DLD1 (cell line): Measurements from ENCODE around the gene CAMKMT.

ENCODE experiments used
- in situ Hi-C: cut with HindIII; loops from 2 replicates; pipeline ENCODE4 v1.10.0; 2017; ENCODE audit warnings: low sequenced_read_pairs

CAMKMT gene

GRCh38 chr2:44680983-44681531 is 319.3 kb downstream of the CAMKMT start:
- in situ Hi-C loops: no loop called here

GRCh38 chr2:44682459-44682858 is 320.7 kb downstream of the CAMKMT start:
- in situ Hi-C loops: no loop called here

- in situ Hi-C loops: no loop called here
Observed at GRCh38 chr2:44684559-44684958, 322.8 kb downstream of the CAMKMT start.

GRCh38 chr2:44686561-44686960 is 324.8 kb downstream of the CAMKMT start:
- in situ Hi-C loops: no loop called here

GRCh38 chr2:44687686-44688455 is 326.1 kb downstream of the CAMKMT start:
- in situ Hi-C loops: no loop called here

GRCh38 chr2:44688456-44689124 is 326.8 kb downstream of the CAMKMT start:
- in situ Hi-C loops: no loop called here

- in situ Hi-C loops: no loop called here
Observed at GRCh38 chr2:44689516-44689915, 327.8 kb downstream of the CAMKMT start.

- in situ Hi-C loops: no loop called here
Observed at GRCh38 chr2:44691174-44691785, 329.5 kb downstream of the CAMKMT start.

GRCh38 chr2:44692821-44693220 is 331.1 kb downstream of the CAMKMT start:
- in situ Hi-C loops: no loop called here

GRCh38 chr2:44700824-44701223 is 339.1 kb downstream of the CAMKMT start:
- in situ Hi-C loops: no loop called here

GRCh38 chr2:44705356-44705755 is 343.6 kb downstream of the CAMKMT start:
- in situ Hi-C loops: no loop called here

GRCh38 chr2:44705876-44706480 is 344.2 kb downstream of the CAMKMT start:
- in situ Hi-C loops: no loop called here

GRCh38 chr2:44706681-44707553 is 345.2 kb downstream of the CAMKMT start:
- in situ Hi-C loops: no loop called here

- in situ Hi-C loops: no loop called here
Observed at GRCh38 chr2:44707945-44708660, 346.4 kb downstream of the CAMKMT start.

- in situ Hi-C loops: no loop called here
Observed at GRCh38 chr2:44708661-44709000, 346.9 kb downstream of the CAMKMT start.

- in situ Hi-C loops: no loop called here
Observed at GRCh38 chr2:44713170-44713569, 351.4 kb downstream of the CAMKMT start.

- in situ Hi-C loops: loop anchor here (5.0 kb wide), 1 partner anchor 47 kb away; no protein-coding TSS in a partner anchor
Observed at GRCh38 chr2:44715671-44716081, 353.9 kb downstream of the CAMKMT start.

- in situ Hi-C loops: loop anchor here (5.0 kb wide), 1 partner anchor 46 kb away; no protein-coding TSS in a partner anchor
Observed at GRCh38 chr2:44716131-44716530, 354.4 kb downstream of the CAMKMT start.

- in situ Hi-C loops: loop anchor here (5.0 kb wide), 1 partner anchor 44 kb away; no protein-coding TSS in a partner anchor
Observed at GRCh38 chr2:44718431-44718830, 356.7 kb downstream of the CAMKMT start.
